Ascending aorta (tissue), 2 donors: ENCODE measurements around the gene ANKRD34B. TPM values are rescaled to one million over a fixed set of nuclear protein-coding genes. Genes with fewer than 3 reads are reported as not detected.

ENCODE experiments used
- DNase-seq, 2 donors: peaks; one replicate each; pipeline ENCODE4 v3.0.0-alpha.2; 2019; ENCODE audit warnings: low spot score in 2 of 2
- H3K27ac ChIP-seq, 2 donors: fragments of 200-600 bp; sonication (generic); one replicate each; pipeline ENCODE4 v1.5.1; 2016 to 2017; ENCODE audit warnings: mild to moderate bottlenecking in 1 of 2
- H3K27me3 ChIP-seq: fragments of 200-600 bp; sonication (generic); one replicate; pipeline ENCODE4 v1.5.1; 2017
- H3K36me3 ChIP-seq, 2 donors: fragments of 200-600 bp; sonication (generic); one replicate each; pipeline ENCODE4 v1.5.1; 2016
- H3K4me1 ChIP-seq, 2 donors: fragments of 200-600 bp; sonication (generic); one replicate each; pipeline ENCODE4 v1.5.1; 2016 to 2017; ENCODE audit warnings: mild to moderate bottlenecking in 1 of 2
- H3K4me3 ChIP-seq, 2 donors: fragments of 200-600 bp; sonication (generic); one replicate each; pipeline ENCODE4 v1.5.1; 2016 to 2017; ENCODE audit warnings: mild to moderate bottlenecking in 1 of 2
- H3K9me3 ChIP-seq, 2 donors: fragments of 200-600 bp; sonication (generic); one replicate each; pipeline ENCODE4 v1.5.1; 2016
- CTCF ChIP-seq, 3 experiments: fragments of 200-600 bp in 2 of 3; fragments of 450-650 bp in 1 of 3; sonication (generic) in 2 of 3; IDR thresholded peaks; one replicate each; pipeline ENCODE4 v1.5.1; 2016 to 2019; ENCODE audit warnings: antibody characterized with exemption in 3 of 3, mild to moderate bottlenecking in 1 of 3, moderate library complexity in 1 of 3
- intact Hi-C: fragments of 100-400 bp; cut with DNase I; formaldehyde crosslinking; loops from one replicate; pipeline ENCODE4 v1.15.1; 2023
- total RNA-seq: library from RNA; depleted of rRNA; stranded (reverse); fragments of >200 nt; gene quantifications from one replicate; pipeline ENCODE4 v1.1.0, GENCODE V29; 2016

The ANKRD34B gene
- total RNA-seq, 1 donor from 2014 or later, result not detected

DNA sequence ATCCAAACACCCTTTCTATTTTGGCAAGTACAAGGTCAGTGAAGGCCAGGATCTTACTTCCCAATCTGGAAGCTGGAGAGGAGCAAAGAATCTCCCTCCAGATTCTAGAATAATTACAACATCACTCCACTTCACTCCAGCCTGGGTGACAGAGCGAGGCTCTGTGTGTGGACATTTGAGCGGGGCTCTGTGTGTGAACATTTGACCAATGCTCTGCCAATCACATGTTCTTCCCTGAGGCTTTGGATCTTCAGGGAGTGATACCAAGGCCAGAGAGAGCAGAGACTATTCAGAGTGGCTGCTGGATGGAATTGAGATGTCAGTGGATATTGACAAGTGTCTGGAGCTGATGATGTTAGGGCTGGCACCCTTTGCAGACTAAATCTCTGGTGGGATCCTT lies 24.7 kb upstream of the ANKRD34B start:
- no peak for TF ChIP-seq CTCF (IDR thresholded peaks at IDR 0.05)
- no peak for DNase-seq
- no peaks in the 10 kb centered on the region for H3K9me3 ChIP-seq
- intact Hi-C loops, result no loop called here
- H3K27me3 ChIP-seq, result no peaks in the 10 kb centered on the region
- no peaks in the 10 kb centered on the region for H3K4me1 ChIP-seq
- no peak overlapping the region for H3K4me3 ChIP-seq
- no peak overlapping the region for H3K27ac ChIP-seq
- H3K36me3 ChIP-seq, result no peaks in the 10 kb centered on the region

GRCh38 chr5:80592761-80593160 lies 22.7 kb upstream of the ANKRD34B start:
- no peaks in the 10 kb centered on the region for H3K36me3 ChIP-seq
- DNase-seq, result no peak
- H3K4me3 ChIP-seq, result no peak overlapping the region
- no peaks in the 10 kb centered on the region for H3K9me3 ChIP-seq
- no peaks in the 10 kb centered on the region for H3K27me3 ChIP-seq
- H3K27ac ChIP-seq, result no peak overlapping the region
- TF ChIP-seq CTCF (IDR thresholded peaks at IDR 0.05), result no peak
- intact Hi-C loops, result no loop called here
- H3K4me1 ChIP-seq, result no peaks in the 10 kb centered on the region

DNA sequence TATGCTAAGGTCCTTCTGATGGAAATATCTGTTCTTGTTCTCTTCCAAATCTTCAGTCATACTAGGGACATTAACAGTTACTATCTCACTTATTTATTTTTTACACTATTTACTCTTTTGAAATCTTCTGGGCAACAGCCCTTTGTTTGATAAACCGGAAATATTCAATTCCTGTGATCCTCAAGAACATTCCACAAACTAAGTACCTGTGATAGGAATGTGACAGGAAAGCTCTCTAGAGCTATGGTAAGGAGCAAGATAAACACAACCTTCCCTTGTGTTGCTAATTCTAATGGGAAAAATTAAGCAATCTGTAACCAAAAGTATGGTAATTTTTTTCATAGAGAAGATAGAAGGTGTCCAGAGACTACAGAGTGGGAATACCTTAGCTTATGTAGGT lies 22.0 kb upstream of the ANKRD34B start:
- no peak for TF ChIP-seq CTCF (IDR thresholded peaks at IDR 0.05)
- Histone ChIP-seq H3K27me3 (no peaks in the 10 kb centered on the region), H3K36me3 (no peaks in the 10 kb centered on the region), H3K4me1 (no peaks in the 10 kb centered on the region), H3K9me3 (no peaks in the 10 kb centered on the region), H3K27ac (no peak overlapping the region), H3K4me3 (no peak overlapping the region)
- no peak for DNase-seq
- intact Hi-C loops, result no loop called here

DNA sequence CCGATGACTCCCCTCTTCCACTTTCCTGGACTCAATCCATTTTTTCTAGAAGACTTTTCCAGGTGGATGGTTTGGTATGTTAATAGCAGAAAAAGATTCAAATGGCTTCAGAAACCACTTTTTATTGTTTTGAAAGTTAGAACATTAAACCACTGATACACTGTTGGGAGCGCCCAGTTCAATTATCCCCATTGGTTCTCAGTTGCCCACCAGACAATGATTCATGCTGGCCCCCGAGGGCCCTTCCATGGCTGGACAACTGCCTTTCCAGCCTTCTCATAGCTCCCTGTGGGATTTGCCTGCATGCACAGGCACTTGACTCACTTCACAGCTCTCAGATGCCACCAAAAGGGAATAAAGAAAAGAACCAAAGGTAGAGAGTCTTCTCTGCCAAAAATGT lies 21.3 kb upstream of the ANKRD34B start:
- H3K27ac ChIP-seq, result no peak overlapping the region
- no peak overlapping the region for H3K4me3 ChIP-seq
- TF ChIP-seq CTCF (IDR thresholded peaks at IDR 0.05), result no peak
- no peaks in the 10 kb centered on the region for H3K4me1 ChIP-seq
- H3K9me3 ChIP-seq, result no peaks in the 10 kb centered on the region
- intact Hi-C loops, result no loop called here
- no peaks in the 10 kb centered on the region for H3K27me3 ChIP-seq
- H3K36me3 ChIP-seq, result no peaks in the 10 kb centered on the region
- no peak for DNase-seq

- Histone ChIP-seq H3K4me3 (no peak overlapping the region), H3K9me3 (no peaks in the 10 kb centered on the region), H3K4me1 (no peaks in the 10 kb centered on the region), H3K27ac (no peak overlapping the region), H3K27me3 (no peaks in the 10 kb centered on the region), H3K36me3 (no peaks in the 10 kb centered on the region)
- no peak for TF ChIP-seq CTCF (IDR thresholded peaks at IDR 0.05)
- DNase-seq, result no peak
- intact Hi-C loops, result no loop called here
Measured at GRCh38 chr5:80590766-80591165, 20.7 kb upstream of the ANKRD34B start.

- intact Hi-C loops, result no loop called here
- no peaks in the 10 kb centered on the region for H3K9me3 ChIP-seq
Measured at GRCh38 chr5:80588858-80589540, 18.9 kb upstream of the ANKRD34B start.

More at GRCh38 chr5:80588858-80589540, 18.9 kb upstream of the ANKRD34B start:
- Histone ChIP-seq H3K36me3 (no peaks in the 10 kb centered on the region), H3K4me1 (no peaks in the 10 kb centered on the region), H3K27ac (no peak overlapping the region), H3K27me3 (no peaks in the 10 kb centered on the region), H3K4me3 (no peak overlapping the region)
- DNase-seq, result no peak
- no peak for TF ChIP-seq CTCF (IDR thresholded peaks at IDR 0.05)
